ENCODE results near the gene TXN2.

DNA sequence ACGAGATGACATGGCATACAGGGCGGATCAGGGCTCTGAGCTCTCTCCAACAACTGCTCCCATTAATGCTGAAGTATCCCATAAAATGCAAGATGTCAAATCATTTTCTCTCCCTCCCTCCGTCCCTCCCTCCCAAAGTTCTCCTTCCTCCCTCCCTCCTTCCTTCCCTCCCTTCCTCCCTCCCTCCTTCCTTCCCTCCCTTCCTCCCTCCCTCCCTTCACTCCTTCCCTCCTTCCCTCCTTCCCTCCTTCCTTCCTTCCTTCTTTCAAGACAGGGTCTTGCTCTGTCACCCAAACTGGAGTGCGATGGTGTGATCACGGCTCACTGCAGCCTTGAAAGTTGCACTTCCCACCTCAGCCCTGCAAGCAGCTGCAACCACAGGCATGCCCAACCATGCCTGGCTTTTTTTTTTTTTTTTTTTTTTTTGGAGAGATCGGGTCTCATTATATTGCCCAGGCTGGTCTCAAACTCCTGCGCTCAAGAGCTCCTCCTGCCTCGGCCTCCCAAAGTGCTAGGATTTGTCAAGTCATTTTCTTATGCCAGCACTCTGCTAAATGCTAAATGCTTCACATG lies 38.2 kb downstream of the TXN2 start:
- TF ChIP-seq, protein P1, sequence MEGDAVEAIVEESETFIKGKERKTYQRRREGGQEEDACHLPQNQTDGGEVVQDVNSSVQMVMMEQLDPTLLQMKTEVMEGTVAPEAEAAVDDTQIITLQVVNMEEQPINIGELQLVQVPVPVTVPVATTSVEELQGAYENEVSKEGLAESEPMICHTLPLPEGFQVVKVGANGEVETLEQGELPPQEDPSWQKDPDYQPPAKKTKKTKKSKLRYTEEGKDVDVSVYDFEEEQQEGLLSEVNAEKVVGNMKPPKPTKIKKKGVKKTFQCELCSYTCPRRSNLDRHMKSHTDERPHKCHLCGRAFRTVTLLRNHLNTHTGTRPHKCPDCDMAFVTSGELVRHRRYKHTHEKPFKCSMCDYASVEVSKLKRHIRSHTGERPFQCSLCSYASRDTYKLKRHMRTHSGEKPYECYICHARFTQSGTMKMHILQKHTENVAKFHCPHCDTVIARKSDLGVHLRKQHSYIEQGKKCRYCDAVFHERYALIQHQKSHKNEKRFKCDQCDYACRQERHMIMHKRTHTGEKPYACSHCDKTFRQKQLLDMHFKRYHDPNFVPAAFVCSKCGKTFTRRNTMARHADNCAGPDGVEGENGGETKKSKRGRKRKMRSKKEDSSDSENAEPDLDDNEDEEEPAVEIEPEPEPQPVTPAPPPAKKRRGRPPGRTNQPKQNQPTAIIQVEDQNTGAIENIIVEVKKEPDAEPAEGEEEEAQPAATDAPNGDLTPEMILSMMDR (IDR thresholded peaks at IDR 0.05 in 2 of 3, conservative IDR thresholded peaks at IDR 0.05 in 1 of 3; ENCODE audit: borderline replicate concordance in 1 of 3, insufficient read depth in 1 of 3, low read depth in 2 of 3, low read length in 2 of 3), result no peak
- TF ChIP-seq, protein P2, sequence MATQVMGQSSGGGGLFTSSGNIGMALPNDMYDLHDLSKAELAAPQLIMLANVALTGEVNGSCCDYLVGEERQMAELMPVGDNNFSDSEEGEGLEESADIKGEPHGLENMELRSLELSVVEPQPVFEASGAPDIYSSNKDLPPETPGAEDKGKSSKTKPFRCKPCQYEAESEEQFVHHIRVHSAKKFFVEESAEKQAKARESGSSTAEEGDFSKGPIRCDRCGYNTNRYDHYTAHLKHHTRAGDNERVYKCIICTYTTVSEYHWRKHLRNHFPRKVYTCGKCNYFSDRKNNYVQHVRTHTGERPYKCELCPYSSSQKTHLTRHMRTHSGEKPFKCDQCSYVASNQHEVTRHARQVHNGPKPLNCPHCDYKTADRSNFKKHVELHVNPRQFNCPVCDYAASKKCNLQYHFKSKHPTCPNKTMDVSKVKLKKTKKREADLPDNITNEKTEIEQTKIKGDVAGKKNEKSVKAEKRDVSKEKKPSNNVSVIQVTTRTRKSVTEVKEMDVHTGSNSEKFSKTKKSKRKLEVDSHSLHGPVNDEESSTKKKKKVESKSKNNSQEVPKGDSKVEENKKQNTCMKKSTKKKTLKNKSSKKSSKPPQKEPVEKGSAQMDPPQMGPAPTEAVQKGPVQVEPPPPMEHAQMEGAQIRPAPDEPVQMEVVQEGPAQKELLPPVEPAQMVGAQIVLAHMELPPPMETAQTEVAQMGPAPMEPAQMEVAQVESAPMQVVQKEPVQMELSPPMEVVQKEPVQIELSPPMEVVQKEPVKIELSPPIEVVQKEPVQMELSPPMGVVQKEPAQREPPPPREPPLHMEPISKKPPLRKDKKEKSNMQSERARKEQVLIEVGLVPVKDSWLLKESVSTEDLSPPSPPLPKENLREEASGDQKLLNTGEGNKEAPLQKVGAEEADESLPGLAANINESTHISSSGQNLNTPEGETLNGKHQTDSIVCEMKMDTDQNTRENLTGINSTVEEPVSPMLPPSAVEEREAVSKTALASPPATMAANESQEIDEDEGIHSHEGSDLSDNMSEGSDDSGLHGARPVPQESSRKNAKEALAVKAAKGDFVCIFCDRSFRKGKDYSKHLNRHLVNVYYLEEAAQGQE (IDR thresholded peaks at IDR 0.05; ENCODE audit: low read depth), result no peak
